GM23248 (cell line): ENCODE results near the gene BCORL1. TPM values are rescaled to one million over a fixed set of nuclear protein-coding genes. Genes with fewer than 3 reads are reported as not detected.

Experiments
- DNase-seq: peaks from one replicate; pipeline ENCODE4 v3.0.0-alpha.2; 2015
- H2AFZ ChIP-seq: fragments of 200-600 bp; sonication (generic); 2 replicates; pipeline ENCODE4 v1.6.1; 2016; ENCODE audit warnings: antibody characterized with exemption
- H3F3A ChIP-seq: fragments of 200-600 bp; sonication (generic); 2 replicates; pipeline ENCODE4 v1.6.1; 2016; ENCODE audit warnings: mild to moderate bottlenecking, antibody characterized with exemption, mixed run types; ENCODE audit not compliant: insufficient read depth
- H3K27ac ChIP-seq: fragments of 200-600 bp; sonication (generic); 2 replicates; pipeline ENCODE4 v1.5.1; 2016; ENCODE audit warnings: mild to moderate bottlenecking
- H3K27me3 ChIP-seq: fragments of 200-600 bp; sonication (generic); replicated peaks from 2 replicates; pipeline ENCODE4 v1.6.1; 2016; ENCODE audit warnings: mild to moderate bottlenecking; ENCODE audit not compliant: insufficient read depth
- H3K36me3 ChIP-seq: fragments of 200-600 bp; sonication (generic); 2 replicates; pipeline ENCODE4 v1.6.1; 2016; ENCODE audit warnings: low read depth, mild to moderate bottlenecking
- H3K4me1 ChIP-seq: fragments of 200-600 bp; sonication (generic); 2 replicates; pipeline ENCODE4 v1.6.1; 2016; ENCODE audit warnings: mild to moderate bottlenecking; ENCODE audit not compliant: insufficient read depth
- H3K4me2 ChIP-seq: fragments of 200-600 bp; sonication (generic); one replicate; pipeline ENCODE4 v1.6.1; 2016; ENCODE audit warnings: mild to moderate bottlenecking; ENCODE audit not compliant: unreplicated experiment
- H3K4me3 ChIP-seq: fragments of 200-600 bp; sonication (generic); 2 replicates; pipeline ENCODE4 v1.5.1; 2016; ENCODE audit warnings: mild to moderate bottlenecking
- H3K79me2 ChIP-seq: fragments of 200-600 bp; sonication (generic); 2 replicates; pipeline ENCODE4 v1.6.1; 2016; ENCODE audit warnings: mild to moderate bottlenecking; ENCODE audit not compliant: insufficient read depth
- H3K9ac ChIP-seq: fragments of 200-600 bp; sonication (generic); 2 replicates; pipeline ENCODE4 v1.6.1; 2016; ENCODE audit warnings: mild to moderate bottlenecking
- H3K9me2 ChIP-seq: fragments of 200-600 bp; sonication (generic); 2 replicates; pipeline ENCODE4 v1.6.1; 2016; ENCODE audit warnings: mixed run types, mild to moderate bottlenecking, moderate library complexity; ENCODE audit not compliant: insufficient read depth
- H3K9me3 ChIP-seq: fragments of 200-600 bp; sonication (generic); one replicate; pipeline ENCODE4 v1.6.1; 2017; ENCODE audit warnings: low read depth
- H4K20me1 ChIP-seq: fragments of 200-600 bp; sonication (generic); 2 replicates; pipeline ENCODE4 v1.6.0; 2016; ENCODE audit not compliant: insufficient read depth
- EZH2 ChIP-seq: fragments of 200-600 bp; sonication (generic); IDR thresholded peaks from 2 replicates; pipeline ENCODE4 v1.6.1; 2018; ENCODE audit warnings: antibody characterized with exemption, mild to moderate bottlenecking; ENCODE audit not compliant: insufficient read depth, poor library complexity, severe bottlenecking
- EZH2phosphoT487 ChIP-seq: fragments of 200-600 bp; sonication (generic); IDR thresholded peaks from 2 replicates; pipeline ENCODE4 v1.6.1; 2018; ENCODE audit warnings: antibody characterized with exemption, moderate library complexity, mild to moderate bottlenecking, low read depth; ENCODE audit not compliant: insufficient read depth
- WGBS, 2 experiments: methylation state at CpG; one replicate each; pipeline ENCODE4 v1.1.6; 2015 to 2017; ENCODE audit warnings: low lambda C conversion rate in 2 of 2, low coverage in 1 of 2; ENCODE audit errors: missing lambda C conversion rate in 2 of 2; 5-methylcytosine and 5-hydroxymethylcytosine counted together
- in situ Hi-C: fragments of 300-500 bp; cut with MboI; formaldehyde crosslinking; loops from 2 replicates; pipeline ENCODE4 v1.15.0; 2020
- polyA plus RNA-seq: library from polyadenylated mRNA; unstranded; fragments of >200 nt; fragmentation: Nextera tagmentation; extraction: Ambion mirVana; gene quantifications from 2 replicates; pipeline ENCODE4 v1.2.1, GENCODE V29; 2016
- total RNA-seq: library from RNA; depleted of rRNA; stranded (reverse); fragments of >200 nt; shearing (Covaris generic); gene quantifications from 2 replicates; pipeline ENCODE4 v1.2.3, GENCODE V29; 2014

Gene BCORL1
- total and polyA plus RNA-seq, 2 experiments from 2014 or later = 1.7 to 4.4 TPM

GRCh38 chrX:130091980-130092522 is 109.6 kb downstream of the BCORL1 start:
- Histone ChIP-seq H3K27ac (no peak overlapping the region), H3K36me3 (no peaks in the 10 kb centered on the region), H3K9me3 (no peaks in the 10 kb centered on the region), H3K27me3 (no peaks in the 10 kb centered on the region), H4K20me1 (no peaks in the 10 kb centered on the region), H3K4me2 (no peak overlapping the region), H3K79me2 (peaks cover 97% of the 10 kb centered on the region), H3K9me2 (no peaks in the 10 kb centered on the region), H3F3A (no peaks in the 10 kb centered on the region), H2AFZ (no peak overlapping the region), H3K4me3 (no peak overlapping the region), H3K4me1 (no peaks in the 10 kb centered on the region), H3K9ac (no peak overlapping the region)
- DNase-seq = no peak
- in situ Hi-C loops = no loop called here
- 82 to 87% methylated on average over 4 to 7 of the region's 10 CpGs for WGBS, 2 experiments
- no peak for TF ChIP-seq EZH2
- no peak for TF ChIP-seq EZH2phosphoT487

- Histone ChIP-seq H3F3A (no peaks in the 10 kb centered on the region), H3K27me3 (no peaks in the 10 kb centered on the region), H3K36me3 (no peaks in the 10 kb centered on the region), H3K4me2 (no peak overlapping the region), H3K27ac (no peak overlapping the region), H3K4me1 (no peaks in the 10 kb centered on the region), H2AFZ (no peak overlapping the region), H3K79me2 (peaks cover 98% of the 10 kb centered on the region), H3K9me2 (no peaks in the 10 kb centered on the region), H3K9me3 (no peaks in the 10 kb centered on the region), H3K9ac (no peak overlapping the region), H4K20me1 (no peaks in the 10 kb centered on the region), H3K4me3 (no peak overlapping the region)
- 88 to 100% methylated on average over 2 of the region's 2 CpGs for WGBS, 2 experiments
- in situ Hi-C loops = no loop called here
- TF ChIP-seq EZH2phosphoT487 = no peak
- no peak for TF ChIP-seq EZH2
- DNase-seq = no peak
Observed at GRCh38 chrX:130093271-130093670, 110.8 kb downstream of the BCORL1 start.

- Histone ChIP-seq H4K20me1 (no peaks in the 10 kb centered on the region), H3K79me2 (peaks cover 100% of the 10 kb centered on the region), H3K4me2 (no peak overlapping the region), H3K9me2 (no peaks in the 10 kb centered on the region), H3K27ac (no peak overlapping the region), H3K27me3 (no peaks in the 10 kb centered on the region), H2AFZ (no peak overlapping the region), H3F3A (peaks cover 7% of the 10 kb centered on the region), H3K4me1 (peaks cover 3% of the 10 kb centered on the region), H3K4me3 (no peak overlapping the region), H3K36me3 (no peaks in the 10 kb centered on the region), H3K9me3 (no peaks in the 10 kb centered on the region), H3K9ac (no peak overlapping the region)
- 40 to 66% methylated on average over 6 to 8 of the region's 8 CpGs for WGBS, 2 experiments
- TF ChIP-seq EZH2 = no peak
- TF ChIP-seq EZH2phosphoT487 = no peak
- DNase-seq = no peak
- in situ Hi-C loops = no loop called here
Observed at GRCh38 chrX:130094696-130095095, 112.3 kb downstream of the BCORL1 start.

GRCh38 chrX:130095249-130096030 is 113.0 kb downstream of the BCORL1 start:
- Histone ChIP-seq H3K9me2 (no peaks in the 10 kb centered on the region), H3K36me3 (no peaks in the 10 kb centered on the region), H3K9me3 (no peaks in the 10 kb centered on the region), H3K4me2 (no peak overlapping the region), H4K20me1 (0 out of 2 replicates have a peak, but pooled peaks cover under 1% of the 10 kb centered on the region), H3K4me3 (no peak overlapping the region), H3K9ac (no peak overlapping the region), H3K27ac (no peak overlapping the region), H3K79me2 (peaks cover 98% of the 10 kb centered on the region), H3F3A (peaks cover 7% of the 10 kb centered on the region), H3K27me3 (no peaks in the 10 kb centered on the region), H3K4me1 (peaks cover 9% of the 10 kb centered on the region), H2AFZ (no peak overlapping the region)
- in situ Hi-C loops = no loop called here
- WGBS, 2 experiments = 87 to 93% methylated on average over 4 to 6 of the region's 6 CpGs
- TF ChIP-seq EZH2 = no peak
- no peak for TF ChIP-seq EZH2phosphoT487
- DNase-seq = no peak
